Measurements from ENCODE around the gene MYO15B. TPM values are rescaled to one million over a fixed set of nuclear protein-coding genes. Genes with fewer than 3 reads are reported as not detected.

Gene MYO15B
- total RNA-seq, 1 experiment from 2014 or later: 0.93 TPM

DNA sequence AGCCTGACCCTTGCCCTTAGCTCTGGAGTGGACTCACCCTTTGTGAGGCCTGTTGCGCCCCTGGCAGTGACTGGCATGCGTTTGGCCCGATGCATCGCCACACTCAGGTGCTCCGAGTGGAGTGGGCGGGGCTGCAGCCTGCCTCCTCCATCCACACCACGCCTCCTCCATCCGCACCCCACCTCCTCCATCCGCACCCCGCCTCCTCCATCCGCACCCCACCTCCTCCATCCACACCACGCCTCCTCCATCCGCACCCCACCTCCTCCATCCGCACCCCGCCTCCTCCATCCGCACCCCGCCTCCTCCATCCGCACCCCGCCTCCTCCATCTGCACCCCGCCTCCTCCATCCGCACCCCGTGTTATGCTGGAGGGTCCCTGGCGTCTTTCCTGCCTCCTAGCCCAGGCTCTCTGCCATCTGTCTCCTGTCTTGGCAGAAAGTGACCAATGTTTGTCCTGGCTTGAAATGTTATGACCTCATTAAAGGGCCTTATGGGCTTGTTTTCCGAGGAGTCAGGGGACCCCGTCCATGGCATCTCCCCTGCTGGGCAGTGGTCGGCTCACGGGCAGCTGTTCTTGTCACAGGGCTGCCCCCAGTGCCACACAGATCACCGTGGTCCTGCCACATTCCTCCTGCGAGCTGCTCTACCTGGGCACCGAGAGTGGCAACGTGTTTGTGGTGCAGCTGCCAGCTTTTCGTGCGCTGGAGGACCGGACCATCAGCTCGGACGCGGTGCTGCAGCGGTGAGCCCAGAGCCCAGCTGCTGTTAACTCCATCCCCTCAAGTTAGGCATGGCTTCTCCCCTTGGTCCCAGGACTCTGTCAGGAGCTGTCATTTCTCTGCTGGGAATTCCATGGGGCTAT, 28.7 kb upstream of the MYO15B start:
- no peak for DNase-seq (ENCODE audit: low read depth)

DNA sequence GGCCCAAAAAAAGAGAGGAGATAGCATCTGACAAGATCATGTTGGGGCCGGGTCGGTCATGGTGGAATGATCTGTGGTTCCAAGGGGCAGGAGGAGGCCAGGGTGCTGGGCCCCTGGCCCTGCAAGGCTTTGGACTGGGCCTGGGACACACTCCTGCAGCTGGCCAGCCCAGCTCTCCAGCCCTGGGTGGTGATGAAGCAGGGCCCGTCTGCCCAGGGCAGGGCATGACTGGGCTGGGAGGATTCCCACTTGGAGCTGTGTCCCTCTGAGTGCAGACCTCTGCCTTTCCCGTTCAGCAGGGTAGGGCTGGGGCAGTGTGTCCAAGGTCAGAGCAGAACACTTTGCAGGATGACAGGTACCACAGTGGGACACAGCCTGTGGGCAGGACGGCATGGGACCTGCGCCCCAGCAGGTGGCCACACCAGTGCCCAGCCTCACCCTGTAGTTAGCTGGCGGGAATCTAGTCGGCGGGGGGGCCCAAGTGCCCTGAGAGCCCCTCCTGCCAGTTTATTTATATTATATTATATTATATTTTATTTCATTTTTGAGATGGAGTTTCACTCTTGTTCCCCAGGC, 27.6 kb upstream of the MYO15B start:
- no peak for DNase-seq (ENCODE audit: low read depth)

DNA sequence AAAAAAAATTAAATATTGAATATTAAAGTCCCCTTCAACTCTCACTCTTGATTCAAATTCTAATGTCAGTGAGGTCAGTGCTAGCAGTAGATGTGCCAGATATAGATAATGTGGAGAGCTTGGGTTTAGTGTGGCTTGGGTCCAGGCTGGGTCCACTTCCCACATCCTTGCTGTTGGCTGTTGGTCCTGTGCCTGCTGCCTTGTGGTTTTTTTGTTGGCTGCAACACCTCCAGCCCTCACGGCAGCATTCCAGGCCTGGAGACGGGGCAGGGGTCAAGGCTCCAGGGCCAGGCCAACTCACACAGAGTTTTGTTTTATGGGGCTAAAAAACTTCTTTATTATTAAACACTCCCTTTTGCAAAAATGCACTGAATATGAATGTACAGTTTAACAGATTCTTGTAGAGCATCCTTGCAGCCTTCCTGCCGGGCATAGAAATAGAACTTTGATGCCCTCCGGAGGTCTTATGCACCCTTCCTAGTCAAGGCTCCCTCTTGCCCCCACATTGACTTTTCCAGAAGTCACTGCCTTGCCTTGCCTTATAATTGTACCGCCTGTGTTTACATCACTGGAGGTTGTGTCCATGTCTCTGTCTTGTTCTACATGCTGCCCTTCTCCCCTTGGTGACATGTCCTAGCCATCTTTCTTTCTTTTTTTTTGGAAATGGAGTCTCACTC, 25.5 kb upstream of the MYO15B start:
- no peak for DNase-seq (ENCODE audit: low read depth)

DNA sequence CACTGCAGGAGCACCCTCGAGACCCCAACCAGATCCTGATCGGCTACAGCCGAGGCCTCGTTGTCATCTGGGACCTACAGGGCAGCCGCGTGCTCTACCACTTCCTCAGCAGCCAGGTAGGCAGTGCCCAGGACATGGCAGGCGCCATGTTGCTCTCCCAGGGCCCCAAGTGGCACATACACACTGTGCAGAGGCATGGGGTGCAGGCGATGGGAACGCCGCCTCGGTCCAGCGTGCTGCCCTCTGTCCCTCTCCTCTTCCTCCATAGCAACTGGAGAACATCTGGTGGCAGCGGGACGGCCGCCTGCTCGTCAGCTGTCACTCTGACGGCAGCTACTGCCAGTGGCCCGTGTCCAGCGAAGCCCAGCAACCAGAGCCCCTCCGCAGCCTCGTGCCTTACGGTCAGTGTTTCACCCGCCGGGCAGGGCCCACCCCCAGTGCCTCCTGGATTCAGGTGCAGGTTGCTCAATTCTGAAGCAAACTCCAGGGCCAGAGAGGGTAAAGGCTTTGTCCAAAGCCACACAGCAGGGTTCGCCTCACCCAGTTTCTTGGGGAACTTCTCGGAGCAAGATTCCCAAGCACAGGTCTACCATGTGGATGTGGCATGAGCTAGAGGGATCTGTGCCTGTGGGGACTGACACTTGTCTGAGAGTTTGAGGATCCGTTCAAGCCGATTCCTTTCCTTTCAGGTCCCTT, 24.4 kb upstream of the MYO15B start:
- no peak for DNase-seq (ENCODE audit: low read depth)

DNA sequence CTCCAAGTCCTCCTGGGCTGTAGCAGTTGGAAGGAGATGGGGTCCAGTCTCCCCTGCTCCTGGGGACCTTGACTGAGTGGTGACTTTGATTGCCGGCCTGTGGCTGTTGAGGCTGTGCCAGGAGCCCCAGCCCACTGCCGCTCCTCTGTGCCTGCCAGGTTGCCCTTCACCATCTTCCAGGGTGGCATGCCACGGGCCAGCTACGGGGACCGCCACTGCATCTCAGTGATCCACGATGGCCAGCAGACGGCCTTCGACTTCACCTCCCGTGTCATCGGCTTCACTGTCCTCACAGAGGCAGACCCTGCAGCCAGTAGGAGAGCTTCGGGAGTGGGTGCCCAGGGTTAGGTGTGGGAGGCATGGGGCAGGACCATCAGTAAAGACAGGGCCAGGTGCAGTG, 23.4 kb upstream of the MYO15B start:
- no peak for DNase-seq (ENCODE audit: low read depth)

DNA sequence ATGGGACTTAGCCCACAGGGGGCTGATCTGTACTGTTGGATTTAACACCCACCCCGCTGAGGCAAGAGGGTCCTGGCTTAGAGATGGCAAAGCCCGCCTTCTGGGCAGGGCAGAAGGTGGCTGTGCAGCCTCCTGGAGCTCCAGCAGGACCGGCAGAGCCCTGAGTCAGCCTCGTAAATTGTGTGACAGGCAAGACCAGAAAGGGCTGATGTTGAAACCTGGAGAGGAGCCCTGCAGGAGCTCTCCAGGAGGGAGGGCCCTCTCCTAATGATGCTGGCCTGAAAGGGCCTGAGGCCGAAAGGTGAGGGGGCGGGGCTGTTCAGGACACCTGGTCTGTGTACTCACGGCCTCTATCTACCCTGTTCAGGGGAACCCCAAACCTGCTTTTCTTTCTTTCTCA, 22.5 kb upstream of the MYO15B start:
- peak; percentile 22 for DNase-seq (ENCODE audit: low read depth)

DNA sequence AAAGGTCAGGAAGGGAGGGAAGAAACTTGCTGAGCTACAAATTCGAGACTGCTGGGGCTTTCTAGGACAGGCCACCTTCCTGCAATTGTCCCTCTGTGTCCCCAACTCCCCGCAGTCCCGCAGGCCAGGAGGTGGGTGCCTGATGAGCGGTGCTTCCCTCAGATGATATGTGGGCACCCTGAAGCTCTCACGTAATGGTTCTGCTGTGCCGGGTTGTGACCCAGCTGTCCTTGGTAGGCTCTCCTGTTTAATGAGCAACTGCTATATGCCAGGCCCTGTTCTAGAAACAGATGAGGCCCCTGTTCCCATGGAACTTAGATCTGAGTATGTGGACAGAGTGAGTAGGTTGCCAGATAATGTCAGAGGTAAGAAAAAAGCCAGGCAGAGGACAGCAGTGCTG, 22.0 kb upstream of the MYO15B start:
- no peak for DNase-seq (ENCODE audit: low read depth)

DNA sequence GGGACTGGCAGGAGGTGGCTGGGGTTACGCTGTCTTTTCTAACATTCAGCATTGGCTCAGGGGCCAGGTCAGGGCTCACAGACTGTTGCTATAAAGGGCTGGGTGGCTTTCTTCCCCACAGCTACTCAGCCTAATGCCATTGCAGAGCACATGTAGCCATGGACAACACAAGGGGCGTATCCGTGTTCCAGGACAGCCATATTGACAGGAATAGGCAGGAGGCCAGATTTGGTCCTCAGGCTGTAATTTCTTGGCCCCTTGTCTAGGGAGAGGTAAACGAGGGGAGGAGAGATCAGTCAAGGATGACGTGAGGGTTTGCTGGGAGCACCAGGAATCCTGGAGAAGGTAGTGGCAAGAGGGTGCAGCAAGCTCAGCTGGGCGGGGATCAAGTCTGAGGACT, 21.2 kb upstream of the MYO15B start:
- DNase-seq (ENCODE audit: low read depth): no peak

DNA sequence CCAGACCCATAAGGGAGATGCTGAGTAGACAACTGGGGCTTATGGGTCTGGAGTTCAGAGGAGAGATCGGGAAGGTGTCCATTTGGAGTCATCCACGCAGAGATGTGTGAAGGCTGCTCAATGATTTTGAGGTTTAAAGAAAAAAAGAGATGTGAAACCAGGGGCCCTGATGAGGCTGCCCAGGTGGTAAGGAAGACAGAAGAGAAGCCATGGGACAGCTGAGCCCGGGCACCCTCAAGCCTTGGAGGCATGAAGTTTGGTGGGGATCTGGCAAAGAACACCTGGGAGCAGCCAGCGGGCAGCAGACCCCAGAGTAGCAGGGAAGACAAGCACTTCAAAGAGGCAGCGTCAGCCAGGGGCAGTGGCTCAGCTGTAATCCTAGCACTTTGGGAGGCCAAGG, 20.8 kb upstream of the MYO15B start:
- DNase-seq (ENCODE audit: low read depth): no peak

DNA sequence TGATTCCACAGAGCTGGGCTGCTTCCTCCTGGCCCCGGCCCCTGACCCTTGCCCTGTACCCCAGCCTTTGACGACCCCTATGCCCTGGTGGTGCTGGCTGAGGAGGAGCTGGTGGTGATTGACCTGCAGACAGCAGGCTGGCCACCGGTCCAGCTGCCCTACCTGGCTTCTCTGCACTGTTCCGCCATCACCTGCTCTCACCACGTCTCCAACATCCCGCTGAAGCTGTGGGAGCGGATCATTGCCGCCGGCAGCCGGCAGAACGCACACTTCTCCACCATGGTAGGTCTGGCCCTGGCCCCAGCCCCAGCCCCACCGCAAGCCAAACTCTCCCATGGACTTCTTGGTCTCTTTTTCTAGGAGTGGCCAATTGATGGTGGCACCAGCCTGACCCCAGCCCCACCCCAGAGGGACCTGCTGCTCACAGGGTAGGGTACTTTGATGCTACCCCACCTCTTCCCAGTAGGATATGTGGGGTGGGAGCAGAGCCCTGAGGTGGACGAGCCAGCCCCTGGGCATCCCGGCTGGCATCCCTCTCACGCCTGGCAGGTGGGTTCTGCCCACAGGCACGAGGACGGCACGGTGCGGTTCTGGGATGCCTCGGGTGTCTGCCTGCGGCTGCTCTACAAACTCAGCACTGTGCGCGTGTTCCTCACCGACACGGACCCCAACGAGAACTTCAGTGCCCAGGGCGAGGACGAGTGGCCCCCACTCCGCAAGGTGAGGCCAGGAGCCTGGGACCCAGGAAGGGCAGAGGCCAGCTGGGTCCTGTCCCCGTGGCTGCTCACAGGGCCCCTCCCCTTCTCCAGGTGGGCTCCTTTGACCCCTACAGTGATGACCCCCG, 19.0 kb upstream of the MYO15B start:
- DNase-seq (ENCODE audit: low read depth): no peak

DNA sequence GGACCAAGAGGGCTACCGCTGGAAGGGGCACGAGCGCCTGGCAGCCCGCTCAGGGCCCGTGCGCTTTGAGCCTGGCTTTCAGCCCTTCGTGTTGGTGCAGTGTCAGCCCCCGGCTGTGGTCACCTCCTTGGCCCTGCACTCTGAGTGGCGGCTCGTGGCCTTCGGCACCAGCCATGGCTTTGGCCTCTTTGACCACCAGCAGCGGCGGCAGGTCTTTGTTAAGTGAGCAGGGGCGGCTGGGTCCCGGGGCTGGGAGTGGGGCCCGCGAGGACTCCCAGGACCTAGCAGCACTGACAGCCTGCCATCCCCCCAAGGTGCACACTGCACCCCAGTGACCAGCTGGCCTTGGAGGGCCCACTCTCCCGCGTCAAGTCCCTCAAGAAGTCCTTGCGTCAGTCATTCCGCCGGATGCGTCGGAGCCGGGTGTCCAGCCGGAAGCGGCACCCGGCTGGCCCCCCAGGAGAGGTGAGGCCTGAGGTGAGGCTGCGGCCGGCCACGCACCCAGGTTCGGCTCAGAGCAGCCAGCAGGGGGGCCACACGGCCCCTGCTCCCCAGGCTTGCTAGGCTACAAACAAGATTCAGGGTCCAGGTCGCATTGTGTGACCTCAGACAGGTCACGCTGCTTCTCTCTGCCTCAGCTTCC, 17.4 kb upstream of the MYO15B start:
- no peak for DNase-seq (ENCODE audit: low read depth)

DNA sequence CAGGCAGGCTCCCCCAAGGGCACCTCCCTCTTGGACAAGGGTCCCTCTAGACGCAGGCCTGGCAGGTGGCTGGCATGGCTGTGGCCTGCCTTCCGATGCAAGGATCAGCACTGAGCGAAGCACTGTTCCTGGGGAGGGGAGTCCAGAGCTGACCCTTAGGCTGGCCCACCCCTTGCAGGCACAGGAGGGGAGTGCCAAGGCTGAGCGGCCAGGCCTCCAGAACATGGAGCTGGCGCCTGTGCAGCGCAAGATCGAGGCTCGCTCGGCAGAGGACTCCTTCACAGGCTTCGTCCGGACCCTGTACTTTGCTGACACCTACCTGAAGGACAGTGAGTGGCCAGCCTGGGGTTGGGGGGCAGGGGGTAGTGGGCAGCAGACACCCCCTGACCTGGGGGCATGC, 16.8 kb upstream of the MYO15B start:
- DNase-seq (ENCODE audit: low read depth): no peak

DNA sequence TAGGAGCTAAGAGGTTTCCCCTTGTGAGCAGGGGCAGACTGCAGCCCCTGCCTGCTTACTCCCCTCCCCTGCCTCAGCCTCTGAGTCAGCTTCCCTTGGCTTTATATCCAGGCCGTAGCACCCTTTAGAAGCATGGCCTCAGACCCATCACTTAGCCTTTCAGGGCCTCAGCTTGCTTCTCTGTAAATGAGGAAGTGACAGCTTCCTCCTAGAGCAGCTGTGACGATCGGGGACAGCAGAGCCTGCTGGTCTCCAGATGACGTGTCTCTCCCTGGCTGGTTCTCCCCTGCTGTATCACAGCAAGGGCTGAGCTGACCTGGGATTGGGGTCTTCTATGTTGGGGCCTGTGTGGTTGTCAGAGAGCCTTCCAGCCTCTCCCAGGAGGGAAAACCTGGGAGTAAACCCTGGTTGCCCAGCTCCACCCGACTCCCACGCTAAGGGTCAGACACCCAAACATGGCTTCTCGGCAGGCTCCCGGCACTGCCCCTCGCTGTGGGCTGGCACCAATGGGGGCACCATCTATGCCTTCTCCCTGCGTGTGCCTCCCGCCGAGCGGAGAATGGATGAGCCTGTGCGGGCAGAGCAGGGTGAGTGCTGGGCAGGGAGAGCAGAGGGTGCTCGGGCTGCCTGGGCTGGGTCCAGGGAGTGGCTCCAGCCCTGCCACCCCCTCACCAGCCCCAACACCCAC, 16.3 kb upstream of the MYO15B start:
- peak; percentile 46 for DNase-seq (ENCODE audit: low read depth)

DNA sequence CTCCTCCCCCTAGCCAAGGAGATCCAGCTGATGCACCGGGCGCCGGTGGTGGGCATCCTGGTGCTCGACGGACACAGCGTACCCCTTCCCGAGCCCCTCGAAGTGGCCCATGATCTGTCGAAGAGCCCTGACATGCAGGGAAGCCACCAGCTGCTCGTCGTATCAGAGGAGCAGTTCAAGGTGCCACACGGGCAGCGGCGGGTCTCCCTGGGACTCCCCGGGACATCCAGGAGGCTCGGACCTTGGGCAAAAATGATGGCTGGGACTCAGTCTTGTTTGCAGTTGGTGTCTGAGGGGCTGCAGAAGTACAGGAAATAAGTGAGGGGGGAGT, 15.8 kb upstream of the MYO15B start:
- DNase-seq (ENCODE audit: low read depth): no peak

DNA sequence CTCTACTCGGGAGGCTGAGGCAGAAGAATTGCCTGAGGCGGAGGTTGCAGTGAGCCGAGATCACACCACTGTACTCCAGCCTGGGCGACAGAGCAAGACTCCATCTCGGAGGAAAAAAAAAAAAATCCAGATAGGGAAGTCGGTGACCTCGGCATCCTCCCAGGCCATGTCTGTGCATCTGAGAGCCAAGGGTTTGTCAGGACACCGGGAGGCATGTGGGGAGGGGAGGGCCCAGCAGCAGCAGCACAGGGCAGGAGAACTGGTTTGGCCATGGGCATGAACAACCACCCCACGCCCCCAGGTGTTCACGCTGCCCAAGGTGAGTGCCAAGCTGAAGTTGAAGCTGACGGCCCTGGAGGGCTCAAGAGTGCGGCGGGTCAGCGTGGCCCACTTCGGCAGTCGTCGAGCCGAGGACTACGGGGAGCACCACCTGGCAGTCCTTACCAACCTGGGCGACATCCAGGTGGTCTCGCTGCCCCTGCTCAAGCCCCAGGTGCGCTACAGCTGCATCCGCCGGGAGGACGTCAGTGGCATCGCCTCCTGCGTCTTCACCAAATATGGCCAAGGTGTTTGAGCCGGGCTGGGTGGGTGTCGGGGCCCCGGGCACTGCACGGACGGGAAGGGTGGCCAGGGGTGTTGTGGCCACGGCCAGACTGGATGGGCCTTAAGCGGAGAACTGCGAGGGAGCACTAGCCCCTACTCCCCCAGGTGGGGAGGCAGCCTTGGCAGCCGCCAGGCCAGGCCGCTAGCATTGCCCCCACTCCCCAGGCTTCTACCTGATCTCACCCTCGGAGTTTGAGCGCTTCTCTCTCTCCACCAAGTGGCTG, 14.7 kb upstream of the MYO15B start:
- no peak for DNase-seq (ENCODE audit: low read depth)

DNA sequence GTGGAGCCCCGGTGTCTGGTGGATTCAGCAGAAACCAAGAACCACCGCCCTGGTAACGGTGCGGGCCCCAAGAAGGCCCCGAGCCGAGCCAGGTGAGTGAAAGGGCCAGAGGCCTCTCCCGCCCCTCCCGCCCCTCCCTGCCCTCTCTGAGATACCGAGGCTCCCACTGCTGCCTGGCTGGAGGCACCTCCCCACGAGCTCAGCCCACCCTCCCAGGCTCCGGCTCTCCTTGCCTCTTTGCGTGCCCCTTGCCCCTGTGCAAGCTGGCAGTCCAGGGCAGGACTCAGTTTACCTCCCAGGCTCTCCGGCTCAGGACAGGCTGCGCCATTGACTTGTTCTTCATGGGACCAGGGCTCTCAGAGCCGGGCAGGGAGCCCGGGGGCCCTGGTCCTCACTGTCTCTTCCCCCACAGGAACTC, 14.1 kb upstream of the MYO15B start:
- DNase-seq (ENCODE audit: low read depth): no peak

DNA sequence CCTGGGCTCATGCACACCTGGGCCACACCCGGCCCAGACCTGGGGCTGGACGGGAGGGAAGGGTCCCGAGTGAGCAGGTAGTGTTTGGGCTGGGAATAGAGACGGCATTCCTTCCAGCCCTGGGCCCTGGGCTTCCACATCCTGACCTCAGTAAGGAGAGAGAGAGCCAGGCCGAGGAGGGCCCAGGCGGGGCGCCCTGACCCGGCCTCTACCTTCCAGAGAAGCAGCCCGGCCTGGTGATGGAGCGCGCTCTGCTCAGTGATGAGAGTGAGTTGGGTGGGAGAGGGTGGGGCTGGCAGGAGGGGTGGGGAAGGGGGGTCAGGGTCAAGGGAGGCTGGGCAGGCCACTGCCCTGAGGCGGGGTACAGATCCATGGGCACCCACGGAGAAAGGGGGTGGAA, 13.6 kb upstream of the MYO15B start:
- no peak for DNase-seq (ENCODE audit: low read depth)

DNA sequence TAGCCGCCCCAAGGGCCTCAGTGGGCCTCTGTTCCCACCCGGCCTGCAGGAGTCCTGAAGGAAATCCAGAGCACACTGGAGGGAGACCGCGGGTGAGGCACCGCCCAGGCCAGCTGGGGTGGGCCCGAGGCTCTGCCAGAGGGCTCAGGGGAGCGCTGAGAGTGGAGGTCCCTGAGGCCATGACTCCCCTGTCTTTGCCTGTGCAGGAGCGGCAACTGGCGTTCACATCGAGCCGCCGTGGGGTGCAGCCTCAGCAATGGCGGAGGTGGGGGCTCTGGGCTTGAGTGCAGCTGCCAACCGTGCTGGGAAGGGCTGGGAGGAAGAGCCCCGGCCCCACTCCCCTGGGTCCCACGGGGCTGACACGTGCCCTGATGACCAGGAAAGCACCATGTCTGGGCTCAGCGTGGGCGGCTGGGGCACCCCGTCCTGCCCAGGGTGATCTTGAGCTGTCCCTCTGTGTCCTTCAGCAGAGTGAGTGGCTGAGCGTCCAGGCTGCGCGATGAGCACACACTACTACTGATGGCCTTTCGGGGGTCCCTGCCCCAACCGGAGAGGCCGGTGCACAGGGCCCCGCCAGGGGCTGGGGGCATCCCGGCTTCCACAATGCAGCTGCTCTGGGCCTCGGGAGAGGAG, 13.1 kb upstream of the MYO15B start:
- no peak for DNase-seq (ENCODE audit: low read depth)

DNA sequence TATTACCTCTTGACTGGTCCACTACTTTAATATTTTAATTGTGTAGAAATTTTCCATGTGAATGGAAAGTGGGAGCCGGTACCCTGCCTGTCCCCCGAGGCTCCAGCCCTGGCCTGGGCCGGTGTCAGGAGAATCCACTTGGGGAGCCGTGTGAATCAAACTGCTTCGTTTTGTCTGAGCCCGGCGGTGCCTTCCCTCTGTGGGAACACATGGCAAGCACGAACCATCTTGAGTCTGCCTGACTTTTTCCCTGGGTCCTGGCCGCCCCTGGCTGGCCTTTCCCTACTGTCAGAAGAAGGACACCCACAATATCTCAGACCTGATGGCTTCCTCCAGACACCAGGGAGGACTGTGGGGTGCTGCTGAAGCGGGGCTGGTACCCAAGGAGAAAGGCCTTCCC, 12.4 kb upstream of the MYO15B start:
- DNase-seq (ENCODE audit: low read depth): no peak
